Sigmoid colon (tissue), 7 donors: ENCODE measurements around the gene RNF157. TPM values are rescaled to one million over a fixed set of nuclear protein-coding genes. Genes with fewer than 3 reads are reported as not detected.
A peak's percentile ranks its signal among the peaks of the same experiment; 100 is the strongest.

Source experiments
- DNase-seq: peaks from one replicate; pipeline ENCODE4 v3.0.0-alpha.2; 2019
- H3K27ac ChIP-seq, 4 donors: fragments of 200-600 bp; sonication (generic); one replicate each; pipeline ENCODE4 v1.5.1; 2016 to 2019; ENCODE audit warnings: mild to moderate bottlenecking in 1 of 4
- H3K27me3 ChIP-seq, 3 donors: fragments of 200-600 bp; sonication (generic); one replicate each; pipeline ENCODE4 v1.5.1; 2019; ENCODE audit warnings: mild to moderate bottlenecking in 1 of 3
- H3K36me3 ChIP-seq, 4 donors: fragments of 200-600 bp; sonication (generic); one replicate each; pipeline ENCODE4 v1.5.1; 2016 to 2019
- H3K4me1 ChIP-seq, 4 donors: fragments of 200-600 bp; sonication (generic); one replicate each; pipeline ENCODE4 v1.5.1; 2017 to 2019
- H3K4me3 ChIP-seq, 4 donors: fragments of 200-600 bp; sonication (generic); one replicate each; pipeline ENCODE4 v1.5.1; 2017 to 2019; ENCODE audit warnings: mild to moderate bottlenecking in 2 of 4, moderate library complexity in 1 of 4
- H3K9me3 ChIP-seq, 4 donors: fragments of 200-600 bp in 3 of 4; sonication (generic) in 3 of 4; one replicate each; pipeline versions ENCODE4 v1.5.1 to v1.6.1; 2013 to 2019
- CTCF ChIP-seq, 4 experiments: fragments of 450-650 bp in 3 of 4; fragments of 200-600 bp in 1 of 4; IDR thresholded peaks; one replicate each; pipeline ENCODE4 v1.5.1; 2016 to 2019; ENCODE audit warnings: antibody characterized with exemption in 4 of 4, mild to moderate bottlenecking in 3 of 4, moderate library complexity in 2 of 4
- EP300 ChIP-seq, 4 donors: sonication (generic); formaldehyde crosslinking; IDR thresholded peaks; one replicate each; pipeline ENCODE4 v1.6.1; 2017; ENCODE audit warnings: antibody characterized with exemption in 4 of 4
- POLR2A ChIP-seq, 2 donors: fragments of 450-650 bp; IDR thresholded peaks; one replicate each; pipeline ENCODE4 v1.6.1; 2016; ENCODE audit warnings: antibody characterized with exemption in 2 of 2, mild to moderate bottlenecking in 2 of 2, moderate library complexity in 2 of 2
- POLR2AphosphoS5 ChIP-seq, 4 donors: sonication (generic); formaldehyde crosslinking; IDR thresholded peaks; one replicate each; pipeline ENCODE4 v1.6.1; 2017; ENCODE audit warnings: antibody characterized with exemption in 4 of 4
- WGBS, 2 donors: extraction: QIAGEN DNeasy Blood & Tissue Kit; methylation state at CpG; one replicate each; pipeline ENCODE4 v1.1.7; 2013; 5-methylcytosine and 5-hydroxymethylcytosine counted together
- intact Hi-C: fragments of 100-400 bp; cut with DNase I; formaldehyde crosslinking; loops from one replicate; pipeline ENCODE4 v1.15.1; 2023
- polyA plus RNA-seq, 3 donors: library from polyadenylated mRNA; stranded (reverse); fragments of 200-250 nt; gene quantifications; one replicate each; pipeline ENCODE4 v1.2.3, GENCODE V29; 2013
- total RNA-seq, 4 donors: library from RNA; depleted of rRNA; stranded (reverse); fragments of >200 nt; gene quantifications; one replicate each; pipeline ENCODE4 v1.1.0, GENCODE V29; 2016
- donor health status: healthy with polysubstance abuse.
- donor health status: Bipolar disorder and iron deficiency.
- donor health status: healthy.

The RNF157 gene
- total and polyA plus RNA-seq, 7 donors = 3.1 to 29.5 (median 6.0) TPM

- no peak for DNase-seq
- intact Hi-C loops = no loop called here
- WGBS, 2 donors = 24 to 29% methylated on average over 78 of the region's 78 CpGs
- no peaks in the 10 kb centered on the region for H3K36me3 ChIP-seq
- TF ChIP-seq POLR2AphosphoS5 (IDR thresholded peaks at IDR 0.05) (no peak), POLR2A (IDR thresholded peaks at IDR 0.05) (no peak), CTCF (IDR thresholded peaks at IDR 0.05) (no peak), EP300 (IDR thresholded peaks at IDR 0.05) (no peak)
- H3K4me3 ChIP-seq = peak overlapping the region in 2 of 4 donors; percentile 1 to 53
- no peaks in the 10 kb centered on the region for H3K9me3 ChIP-seq
- H3K4me1 ChIP-seq = peaks cover 0 to 37% (median 27%) of the 10 kb centered on the region in 4 donors
- no peak overlapping the region for H3K27ac ChIP-seq
- peaks cover 39 to 56% (median 55%) of the 10 kb centered on the region in 3 donors for H3K27me3 ChIP-seq
Measured at GRCh38 chr17:76139801-76140660, 100.3 kb downstream of the RNF157 start.

GRCh38 chr17:76138896-76139752, 101.2 kb downstream of the RNF157 start:
- intact Hi-C loops = no loop called here
- Histone ChIP-seq H3K36me3 (no peaks in the 10 kb centered on the region), H3K27ac (no peak overlapping the region), H3K9me3 (no peaks in the 10 kb centered on the region), H3K4me1 (peaks cover 0 to 37% (median 27%) of the 10 kb centered on the region in 4 donors), H3K27me3 (peaks cover 45 to 65% (median 64%) of the 10 kb centered on the region in 3 donors), H3K4me3 (no peak overlapping the region)
- no peak for TF ChIP-seq EP300 (IDR thresholded peaks at IDR 0.05)
- no peak for DNase-seq
- 55 to 78% methylated on average over 15 of the region's 15 CpGs for WGBS, 2 donors

- no peaks in the 10 kb centered on the region for H3K9me3 ChIP-seq
Measured at GRCh38 chr17:76138234-76138895, 101.9 kb downstream of the RNF157 start.

GRCh38 chr17:76137351-76138233, 102.7 kb downstream of the RNF157 start:
- Histone ChIP-seq H3K27me3 (peaks cover 48 to 80% (median 80%) of the 10 kb centered on the region in 3 donors), H3K36me3 (no peaks in the 10 kb centered on the region), H3K27ac (no peak overlapping the region), H3K4me1 (peaks cover 0 to 37% (median 27%) of the 10 kb centered on the region in 4 donors), H3K9me3 (no peaks in the 10 kb centered on the region), H3K4me3 (no peak overlapping the region)
- no peak for DNase-seq
- intact Hi-C loops = no loop called here
- WGBS, 2 donors = 75 to 76% methylated on average over 54 of the region's 54 CpGs
- TF ChIP-seq CTCF (IDR thresholded peaks at IDR 0.05) = no peak
- no peak for TF ChIP-seq POLR2AphosphoS5 (IDR thresholded peaks at IDR 0.05)
- TF ChIP-seq POLR2A (IDR thresholded peaks at IDR 0.05) = no peak
- no peak for TF ChIP-seq EP300 (IDR thresholded peaks at IDR 0.05)

More at GRCh38 chr17:76138234-76138895, 101.9 kb downstream of the RNF157 start:
- H3K27me3 ChIP-seq = peaks cover 45 to 73% (median 72%) of the 10 kb centered on the region in 3 donors
- peaks cover 0 to 37% (median 27%) of the 10 kb centered on the region in 4 donors for H3K4me1 ChIP-seq
- no peak overlapping the region for H3K27ac ChIP-seq
- TF ChIP-seq POLR2AphosphoS5 (IDR thresholded peaks at IDR 0.05) (no peak), EP300 (IDR thresholded peaks at IDR 0.05) (no peak), CTCF (IDR thresholded peaks at IDR 0.05) (no peak), POLR2A (IDR thresholded peaks at IDR 0.05) (no peak)
- no peaks in the 10 kb centered on the region for H3K36me3 ChIP-seq
- intact Hi-C loops = no loop called here
- 41 to 66% methylated on average over 23 of the region's 23 CpGs for WGBS, 2 donors
- DNase-seq = no peak
- no peak overlapping the region for H3K4me3 ChIP-seq
